Activated T-cell treated with anti-CD3 and anti-CD28 coated beads for 48 hours (primary cell): ENCODE data around the gene PNLIPRP3.
"Not testable (repeated sequence)": the region's sequence is repeated elsewhere in the genome, so short reads cannot be mapped to it uniquely, and the experiment has no call there.

Experiments used
- DNase-seq: peaks from one replicate; pipeline ENCODE4 v3.0.0-alpha.2; 2020; ENCODE audit warnings: low read depth

PNLIPRP3 gene

DNA sequence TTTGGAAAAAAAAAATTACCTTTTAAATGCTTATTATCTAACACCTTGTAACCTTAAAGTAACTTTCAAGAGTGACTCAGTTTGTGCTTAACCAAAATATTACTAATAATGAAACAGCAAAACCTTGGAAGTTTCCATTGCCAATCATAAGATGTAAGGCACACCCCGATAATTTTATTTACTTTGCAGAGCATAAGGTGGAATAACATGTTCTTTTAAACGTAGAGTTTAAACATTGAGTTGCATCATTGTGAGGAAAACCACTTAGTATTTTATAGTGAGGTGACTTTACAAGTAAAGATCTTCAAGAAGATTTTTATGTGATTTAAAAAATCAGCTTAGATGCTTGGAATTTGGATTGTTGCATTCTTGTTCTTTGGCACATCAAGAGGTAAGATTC, at the start of gene PNLIPRP3:
Gene PNLIPRP3, plus strand, starts transcription at position 177 of the 400 bp plus-strand sequence. Its CDS starts 166 bp downstream, at position 343.
- no peak for DNase-seq

DNA sequence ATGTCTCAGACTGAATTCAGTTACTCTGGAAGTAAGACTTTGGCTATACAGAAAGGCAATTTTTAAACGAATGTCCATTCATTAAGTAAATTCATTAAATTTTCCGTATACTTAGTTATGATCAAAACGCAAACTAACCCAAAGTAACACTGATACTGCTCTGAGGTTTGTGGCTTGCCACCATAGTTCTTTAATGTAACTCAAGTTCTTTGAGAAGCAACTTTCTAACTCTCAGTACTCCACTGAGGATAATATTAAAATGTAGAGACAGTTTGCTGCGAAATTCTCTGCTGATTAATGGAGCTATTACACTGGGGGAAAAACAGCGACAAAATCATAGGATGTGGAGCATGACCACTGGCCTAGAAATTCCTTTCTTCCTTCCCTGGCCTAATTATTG, 45.4 kb upstream of the PNLIPRP3 start:
- DNase-seq = no peak

DNA sequence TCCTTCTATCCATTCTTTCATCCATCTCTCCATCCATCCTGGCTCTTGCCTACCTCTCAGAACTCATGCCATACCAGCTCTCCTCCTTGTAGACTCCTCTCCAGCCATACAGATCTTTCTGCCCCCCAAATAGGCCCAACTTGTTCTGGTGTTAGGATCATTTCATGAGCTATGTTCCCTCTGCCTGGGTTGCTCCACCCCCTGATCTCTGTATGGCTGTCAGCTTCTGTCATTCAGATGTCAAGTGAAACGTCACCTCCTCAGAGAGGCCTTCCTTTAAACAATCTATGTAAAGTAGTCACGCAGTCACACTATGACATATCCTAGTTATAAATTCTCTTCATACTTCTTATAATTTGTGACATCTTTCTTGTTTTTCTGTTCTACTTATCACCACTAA, 42.3 kb upstream of the PNLIPRP3 start:
- no peak for DNase-seq

DNA sequence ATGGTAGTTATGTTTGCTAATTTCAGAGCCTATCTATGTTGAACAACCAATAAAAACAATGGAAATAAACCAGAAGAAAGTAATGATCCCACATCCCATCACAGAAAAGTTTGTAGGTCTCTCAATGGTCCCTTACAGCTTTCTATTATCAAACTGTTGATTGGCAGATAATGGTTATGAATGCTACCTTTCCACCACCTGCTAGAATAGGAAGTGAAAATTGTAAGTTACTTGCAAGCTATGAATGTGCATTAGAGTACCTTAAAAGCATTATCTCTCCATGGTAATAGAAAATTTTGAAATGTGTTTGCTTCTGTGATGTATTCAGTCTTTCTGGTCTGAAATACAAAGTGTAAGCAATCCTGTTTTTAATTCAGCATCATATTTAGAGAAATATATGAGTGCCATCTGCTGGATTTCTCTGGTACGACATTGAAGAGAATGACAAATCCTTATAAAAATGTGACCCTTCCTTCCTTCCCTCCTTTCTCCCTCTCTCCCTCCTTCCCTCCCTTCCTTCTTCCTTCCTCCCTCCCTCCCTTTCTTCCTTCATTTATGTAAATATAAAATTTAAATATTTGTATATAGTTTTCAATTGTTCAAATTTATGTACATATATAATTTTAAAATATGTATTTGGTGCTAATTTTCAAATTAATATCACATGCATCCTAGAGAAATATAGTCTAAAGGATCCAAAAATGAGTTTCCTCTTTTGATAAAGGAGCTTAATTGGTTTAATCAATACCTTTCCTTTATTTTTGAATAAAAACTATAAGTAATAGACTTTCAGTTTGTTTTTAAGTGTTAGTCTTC, 41.4 kb upstream of the PNLIPRP3 start:
- no peak for DNase-seq

DNA sequence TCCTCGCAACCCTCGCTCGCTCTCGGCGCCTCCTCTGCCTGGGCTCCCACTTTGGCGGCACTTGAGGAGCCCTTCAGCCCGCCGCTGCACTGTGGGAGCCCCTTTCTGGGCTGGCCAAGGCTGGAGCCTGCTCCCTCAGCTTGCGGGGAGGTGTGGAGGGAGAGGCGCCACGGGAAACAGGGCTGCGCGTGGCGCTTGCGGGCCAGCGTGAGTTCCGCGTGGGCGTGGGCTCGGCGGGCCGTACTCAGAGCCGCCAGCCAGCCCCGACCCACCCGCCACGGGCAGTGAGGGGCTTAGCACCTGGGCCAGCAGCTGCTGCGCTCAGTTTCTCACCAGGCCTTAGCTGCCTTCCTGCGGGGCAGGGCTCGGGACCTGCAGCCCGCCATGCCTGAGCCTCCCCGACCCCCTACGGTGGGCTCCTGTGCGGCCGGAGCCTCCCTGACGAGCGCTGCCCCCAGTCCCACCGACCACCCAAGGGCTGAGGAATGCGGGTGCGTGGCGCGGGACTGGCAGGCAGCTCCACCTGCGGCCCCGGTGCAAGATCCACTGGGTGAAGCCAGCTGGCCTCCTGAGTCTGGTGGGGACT, 34.3 kb upstream of the PNLIPRP3 start:
- not testable (repeated sequence) for DNase-seq

DNA sequence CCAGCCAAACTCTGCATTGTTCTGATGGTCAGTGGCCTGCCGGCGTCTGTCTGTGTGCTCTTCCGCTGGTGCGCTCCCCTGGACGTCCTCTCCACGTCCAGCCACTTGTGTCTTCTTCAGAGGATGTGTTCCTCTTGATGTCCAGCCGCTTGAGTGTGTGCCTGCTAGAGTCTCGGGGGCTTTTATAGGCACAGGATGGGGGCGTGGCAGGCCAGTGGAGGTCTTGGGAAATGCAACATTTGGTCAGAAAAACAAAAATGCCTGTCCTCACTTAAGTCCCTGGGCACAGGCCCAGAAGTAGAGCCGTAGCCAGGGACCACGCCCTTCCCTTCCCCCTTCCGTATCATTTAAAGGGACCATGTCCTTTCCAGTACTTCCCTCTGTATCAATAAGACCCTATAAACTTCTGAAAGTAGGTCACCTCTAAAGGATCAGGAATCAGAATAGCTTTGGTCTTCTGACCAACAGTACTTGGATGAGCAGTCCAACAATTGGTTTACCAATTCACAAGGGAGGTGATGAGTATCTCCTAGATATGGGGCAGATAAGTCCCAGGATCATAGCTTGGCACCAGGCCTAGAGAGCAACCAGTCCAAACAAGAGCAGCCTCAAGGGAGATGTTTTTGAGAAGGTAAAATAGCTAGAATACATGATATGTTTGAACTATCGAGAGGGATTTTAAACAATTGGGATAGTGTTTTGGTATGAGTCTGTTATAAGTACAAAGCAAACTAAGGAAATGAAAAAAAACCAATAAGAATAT, 32.2 kb upstream of the PNLIPRP3 start:
- no peak for DNase-seq

DNA sequence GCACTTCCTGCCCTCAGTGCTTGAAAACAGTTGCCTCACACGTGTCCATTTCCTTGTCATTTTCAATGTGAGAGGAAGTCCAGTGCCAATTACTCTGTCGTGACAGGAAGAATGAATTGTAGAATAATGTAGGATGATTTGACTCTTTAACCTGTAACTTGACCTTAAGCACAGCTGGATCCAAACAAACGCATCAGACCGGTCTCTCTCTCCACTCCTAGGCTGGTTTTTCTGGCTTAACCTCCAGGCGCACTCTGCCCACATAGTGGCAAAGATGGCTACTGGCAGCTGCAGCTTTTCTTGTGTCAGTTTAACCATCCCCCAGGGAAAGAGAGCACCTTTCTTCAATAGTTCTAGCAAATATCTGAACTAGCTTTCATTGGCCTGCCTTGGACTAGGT, 29.4 kb upstream of the PNLIPRP3 start:
- no peak for DNase-seq

DNA sequence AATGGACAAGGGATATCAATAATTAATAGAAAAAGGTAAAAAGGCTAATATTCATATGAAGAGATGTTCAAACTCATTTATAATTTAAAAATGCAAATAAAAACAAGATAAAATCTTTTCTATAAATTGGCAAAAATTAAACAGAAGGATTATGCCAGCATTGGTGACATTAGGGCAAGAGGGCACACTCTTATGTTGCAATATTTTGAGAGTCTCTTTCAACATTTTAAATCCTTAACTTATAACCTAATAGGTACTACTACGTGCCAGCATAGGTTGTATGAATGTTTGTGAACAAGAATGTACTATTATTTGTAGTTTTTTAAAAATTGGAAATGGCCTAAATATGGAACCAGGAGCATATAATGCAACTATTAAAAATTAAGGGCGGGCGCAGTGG, 24.8 kb upstream of the PNLIPRP3 start:
- DNase-seq = no peak

DNA sequence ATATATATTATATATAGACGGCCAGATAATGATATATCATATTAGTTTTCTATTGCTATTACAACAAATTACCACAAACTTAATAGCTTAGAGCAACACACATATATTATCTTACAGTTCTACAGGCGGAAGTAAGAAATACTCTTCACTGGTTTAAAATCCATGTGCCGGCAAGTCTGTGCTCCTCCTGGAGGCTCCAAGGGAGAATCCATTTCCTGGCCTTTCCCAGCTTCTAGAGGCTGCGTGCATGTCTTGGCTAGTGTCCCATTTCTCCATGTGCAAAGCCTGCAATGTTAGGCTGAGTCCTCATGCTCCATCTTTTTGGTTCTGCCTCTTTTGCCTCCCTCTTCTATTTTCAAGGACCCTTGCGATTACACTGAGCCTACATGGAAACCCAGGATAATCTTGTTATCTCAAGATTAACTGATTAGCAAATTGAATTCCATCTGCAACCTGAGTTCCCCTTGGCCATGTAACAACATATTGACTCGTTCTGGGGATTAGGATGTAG, 23.9 kb upstream of the PNLIPRP3 start:
- DNase-seq = no peak

DNA sequence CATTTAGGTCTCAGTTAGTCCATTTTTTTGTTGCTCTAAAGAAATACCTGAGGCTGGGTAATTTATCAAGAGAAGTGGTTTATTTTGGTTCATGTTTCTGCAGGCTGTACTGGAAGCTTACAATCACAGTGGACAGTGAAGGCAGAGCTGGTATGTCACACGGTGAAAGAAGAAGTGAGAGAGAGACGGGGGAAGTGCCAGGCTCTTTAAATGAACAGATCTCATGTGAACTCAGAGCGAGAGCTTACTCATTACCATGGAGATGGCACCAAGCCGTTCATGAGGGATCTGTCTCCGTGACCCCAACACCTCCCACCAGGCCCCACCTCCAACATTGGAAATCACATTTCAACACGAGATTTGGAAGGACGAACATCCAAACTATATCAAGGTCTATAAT, 18.9 kb upstream of the PNLIPRP3 start:
- no peak for DNase-seq

DNA sequence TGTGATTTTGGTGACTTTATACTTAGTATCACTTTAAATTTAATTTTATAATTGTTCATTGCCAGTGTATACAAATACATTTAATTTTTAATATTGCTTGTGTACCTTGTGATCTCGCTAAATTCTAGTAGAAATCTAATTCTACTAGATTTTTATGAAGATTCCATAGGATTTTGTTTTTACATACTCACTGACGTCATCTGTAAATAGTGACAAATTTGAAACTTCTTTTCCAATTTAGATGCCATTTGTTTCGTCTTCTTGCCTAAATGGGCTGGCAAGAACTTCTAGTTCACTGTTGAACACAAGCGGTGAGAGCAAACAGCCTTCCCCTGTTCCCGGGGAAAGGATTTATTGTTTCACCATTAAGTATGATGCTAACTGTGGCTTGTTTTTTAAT, 17.3 kb upstream of the PNLIPRP3 start:
- no peak for DNase-seq

DNA sequence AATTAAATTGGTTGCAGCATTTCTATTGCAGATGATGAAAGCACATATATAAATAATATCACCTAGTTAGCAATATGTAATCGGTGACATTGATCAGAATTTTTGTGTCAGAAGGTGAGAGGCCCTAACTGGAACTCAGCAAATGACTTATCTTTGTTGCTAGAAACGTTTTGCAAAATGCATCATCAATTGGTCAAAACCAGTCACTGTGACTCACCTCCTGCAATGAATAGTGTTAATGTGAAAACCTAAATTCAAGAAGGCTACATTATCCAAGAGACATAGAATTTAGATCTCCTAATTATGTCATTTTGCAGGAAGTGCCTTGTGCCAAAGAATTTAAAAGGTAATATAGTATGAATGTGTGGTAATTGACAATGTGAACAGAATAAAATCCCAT, 9.8 kb upstream of the PNLIPRP3 start:
- no peak for DNase-seq

DNA sequence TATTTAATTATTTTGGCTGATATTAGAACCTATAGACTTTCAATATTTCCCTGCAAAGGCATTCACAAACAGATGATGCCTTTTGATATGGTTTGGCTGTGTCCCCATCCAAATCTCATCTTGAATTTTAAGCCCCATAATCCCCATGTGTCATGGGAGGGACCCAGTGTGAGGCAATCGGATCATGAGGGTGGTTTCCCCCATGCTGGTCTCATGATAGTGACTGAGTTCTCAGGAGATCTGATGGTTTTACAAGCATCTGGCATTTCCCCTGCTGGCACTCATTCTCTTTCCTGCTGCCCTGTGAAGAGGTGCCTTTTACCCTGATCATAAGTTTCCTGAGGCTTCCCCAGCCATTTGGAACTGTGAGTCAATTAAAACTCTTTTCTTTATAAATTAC, 9.3 kb upstream of the PNLIPRP3 start:
- DNase-seq = no peak

DNA sequence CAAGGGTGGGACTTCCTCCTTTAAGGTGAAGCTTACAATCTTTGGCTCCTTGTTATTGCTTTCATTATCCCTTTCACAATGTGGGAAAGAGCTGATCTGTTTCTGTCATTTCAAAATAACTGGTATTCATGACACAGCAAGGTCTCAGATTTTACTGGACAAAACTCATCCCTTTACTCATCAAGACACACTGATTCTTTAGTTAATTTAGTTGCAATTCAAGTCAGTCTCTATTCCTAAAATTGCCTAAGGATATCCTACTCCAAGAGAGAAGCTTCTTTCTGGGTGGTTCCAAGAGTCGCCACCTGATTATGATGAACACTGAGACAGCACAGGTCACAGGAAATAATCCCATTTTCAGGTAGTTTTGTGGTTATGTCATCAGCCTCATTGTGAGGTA, 5.8 kb upstream of the PNLIPRP3 start:
- DNase-seq = no peak

DNA sequence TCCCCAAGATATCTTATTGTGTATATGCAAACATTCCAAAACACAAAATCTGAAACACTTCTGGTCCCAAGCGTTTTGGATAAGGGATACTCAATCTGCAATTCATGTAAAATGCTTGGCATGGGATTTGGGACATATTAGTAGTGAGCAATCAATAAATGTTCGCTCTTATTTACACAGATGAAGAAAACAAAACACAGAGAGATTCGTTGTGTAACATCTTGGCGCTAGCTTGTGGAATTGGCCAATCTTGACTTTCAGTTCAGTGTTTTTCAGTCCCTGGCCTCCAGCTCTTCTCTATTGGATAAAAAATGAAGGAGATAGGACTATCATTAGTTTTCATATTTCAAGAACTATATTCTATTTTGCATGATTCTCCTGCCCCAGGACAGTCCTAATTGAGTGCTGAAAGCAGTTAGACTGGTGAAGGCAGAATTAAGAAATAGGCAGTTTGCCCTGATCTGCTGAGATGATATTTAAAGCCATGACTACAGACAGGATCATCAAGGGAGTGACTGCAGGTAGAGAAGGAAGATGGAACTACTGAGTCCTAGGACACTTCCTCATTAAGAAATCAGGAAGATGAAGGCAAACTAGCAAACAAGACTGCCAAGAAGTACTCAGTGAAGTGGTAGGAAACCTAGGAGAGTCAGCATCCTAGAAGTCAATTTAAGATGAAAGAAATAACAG, 1.8 kb downstream of the PNLIPRP3 start:
- DNase-seq = no peak

DNA sequence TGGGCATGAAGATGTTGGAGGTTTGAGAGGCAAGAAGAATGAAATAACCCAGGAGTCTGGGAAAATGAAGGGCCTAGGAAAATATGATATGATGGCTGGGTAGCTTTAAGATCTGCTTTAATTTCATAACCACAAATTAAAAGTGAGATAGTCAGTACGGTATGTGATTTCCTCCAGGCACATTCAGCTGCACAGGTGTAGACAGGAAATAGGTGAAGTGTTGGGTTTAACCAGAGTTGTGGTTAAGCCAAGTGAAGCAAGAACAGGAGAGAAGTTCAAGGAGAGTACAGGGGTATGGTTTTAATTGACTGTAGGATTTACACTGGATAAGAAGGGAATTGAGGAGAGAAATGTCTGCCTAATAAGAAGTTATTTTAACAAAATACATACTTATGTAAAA, 2.6 kb downstream of the PNLIPRP3 start:
- DNase-seq = no peak

DNA sequence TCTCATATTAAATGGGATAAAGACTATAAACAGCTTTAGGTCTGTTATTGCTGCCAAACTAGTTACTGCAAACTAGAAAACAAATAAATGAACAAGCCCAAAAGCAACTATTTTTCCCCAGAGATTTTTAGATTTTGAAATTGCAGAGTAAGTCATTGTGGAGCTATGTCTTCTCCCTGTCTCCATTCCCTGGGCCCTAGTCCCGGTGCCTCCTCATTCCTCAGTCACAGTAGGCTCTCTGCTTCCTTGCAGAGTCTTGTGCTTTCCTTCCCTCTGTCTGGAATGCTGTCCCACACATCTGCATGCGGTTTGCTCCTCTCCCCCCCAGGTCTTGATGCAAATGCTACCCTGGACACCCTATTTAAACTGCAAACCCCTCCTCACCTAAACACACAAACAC, 4.0 kb downstream of the PNLIPRP3 start:
- DNase-seq = no peak

DNA sequence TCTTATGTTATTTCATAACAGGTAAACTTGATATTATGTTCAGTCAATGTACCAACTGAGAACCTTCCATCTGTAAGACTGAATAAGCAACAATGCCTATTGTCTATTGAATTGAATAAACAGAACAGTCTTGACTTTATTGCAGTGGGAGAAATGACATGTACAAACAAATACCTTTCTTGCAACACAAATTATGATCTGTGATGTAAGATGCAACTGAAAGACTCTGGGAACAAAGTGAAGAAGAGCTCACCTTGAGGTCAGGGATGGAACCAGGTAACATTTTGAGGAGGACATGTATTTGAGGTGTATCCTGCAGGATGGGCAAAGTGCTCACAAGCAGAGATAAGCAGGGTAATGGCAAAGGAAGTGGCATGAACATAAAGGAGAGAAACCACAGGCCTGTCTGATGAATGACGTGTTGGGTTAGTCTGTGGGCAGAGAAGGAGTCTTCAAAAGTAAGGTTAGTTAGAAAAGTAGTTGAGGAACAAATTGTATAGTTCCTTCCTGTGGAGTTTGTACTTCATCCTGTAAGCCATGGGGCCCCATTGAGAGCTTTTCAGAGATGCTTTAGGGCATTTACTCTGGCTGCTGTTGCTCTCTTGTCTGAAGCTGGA, 9.5 kb downstream of the PNLIPRP3 start:
- DNase-seq = no peak

DNA sequence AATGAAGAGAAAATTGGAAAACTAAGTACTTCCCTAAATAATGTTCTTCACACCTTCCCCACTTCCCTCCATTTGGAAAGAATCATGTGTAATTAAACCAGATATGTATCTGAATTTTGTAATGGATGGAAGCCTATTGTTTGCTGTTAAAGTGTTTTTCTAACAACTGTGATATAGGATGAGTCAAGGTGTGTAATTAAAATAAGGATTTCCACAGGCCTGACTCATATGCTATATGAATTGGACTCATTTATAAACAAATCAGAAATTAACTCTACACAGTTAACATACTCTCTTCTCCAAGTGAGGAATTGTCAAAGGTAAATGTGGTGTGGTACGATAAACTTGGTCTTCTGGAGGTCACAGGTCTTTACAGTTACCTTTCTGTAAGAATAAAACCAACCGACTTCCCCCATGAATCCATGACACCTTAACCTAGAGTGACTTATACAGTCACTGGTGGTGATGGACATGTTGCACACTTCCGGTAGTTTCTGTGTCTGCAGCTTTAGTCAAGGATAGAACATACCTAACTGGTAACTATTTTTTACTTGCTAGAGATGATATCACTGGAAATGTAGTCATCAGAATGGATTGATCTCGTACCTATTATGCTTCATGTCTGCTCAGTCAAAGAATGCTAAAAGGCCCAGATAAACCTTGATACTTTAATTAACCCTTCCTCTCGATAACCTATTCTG, 12.8 kb downstream of the PNLIPRP3 start:
- DNase-seq = no peak

DNA sequence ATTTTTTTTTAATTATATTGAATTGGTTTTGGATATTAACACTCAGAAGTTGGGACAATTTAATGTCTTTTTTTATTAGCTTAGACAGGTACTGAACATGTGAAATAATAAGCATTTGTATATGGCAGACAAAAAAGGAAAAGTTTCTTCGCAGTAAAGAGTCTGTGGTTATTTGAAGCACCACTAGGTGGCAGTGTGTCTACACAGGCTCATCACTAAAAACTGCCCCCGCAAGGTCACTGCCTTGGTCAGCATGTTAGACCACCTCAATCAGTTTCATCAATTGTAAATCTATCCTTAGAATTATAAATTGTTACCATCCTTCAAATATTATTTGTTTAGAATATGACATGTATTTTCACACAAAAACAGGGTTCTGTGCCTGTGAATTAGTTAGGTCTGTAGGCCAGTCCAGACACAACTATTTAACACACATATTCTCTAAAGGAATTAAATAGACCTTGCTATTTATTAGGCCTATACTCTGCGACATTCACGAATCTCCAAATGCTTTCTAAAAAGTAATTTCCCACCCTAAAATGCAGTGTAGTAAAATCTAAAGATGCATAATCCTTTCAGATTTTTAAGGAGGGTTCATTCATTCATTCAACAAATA, 17.0 kb downstream of the PNLIPRP3 start:
- DNase-seq = no peak

DNA sequence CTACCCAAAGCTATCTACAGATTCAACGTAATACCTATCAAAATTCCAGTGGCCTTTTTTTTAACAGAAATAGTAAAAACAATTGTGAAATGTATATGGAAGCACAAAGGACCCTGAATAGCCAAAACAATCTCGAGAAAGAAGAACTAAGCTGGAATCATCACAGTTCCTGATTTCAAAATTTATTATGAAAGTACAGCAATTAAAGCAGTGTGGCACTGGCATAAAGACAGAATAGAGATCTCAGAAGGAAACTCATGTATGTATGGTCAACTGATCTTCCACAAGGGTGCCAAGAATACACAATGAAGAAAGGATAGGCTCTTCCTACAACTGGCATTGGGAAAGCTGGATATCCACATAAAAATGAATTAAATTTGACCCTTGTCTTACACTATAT, 23.2 kb downstream of the PNLIPRP3 start:
- DNase-seq = no peak
